ENCODE measurements around the gene RPL11.
"Not testable (repeated sequence)": the region's sequence is repeated elsewhere in the genome, so short reads cannot be mapped to it uniquely, and the experiment has no call there.

RPL11 gene

DNA sequence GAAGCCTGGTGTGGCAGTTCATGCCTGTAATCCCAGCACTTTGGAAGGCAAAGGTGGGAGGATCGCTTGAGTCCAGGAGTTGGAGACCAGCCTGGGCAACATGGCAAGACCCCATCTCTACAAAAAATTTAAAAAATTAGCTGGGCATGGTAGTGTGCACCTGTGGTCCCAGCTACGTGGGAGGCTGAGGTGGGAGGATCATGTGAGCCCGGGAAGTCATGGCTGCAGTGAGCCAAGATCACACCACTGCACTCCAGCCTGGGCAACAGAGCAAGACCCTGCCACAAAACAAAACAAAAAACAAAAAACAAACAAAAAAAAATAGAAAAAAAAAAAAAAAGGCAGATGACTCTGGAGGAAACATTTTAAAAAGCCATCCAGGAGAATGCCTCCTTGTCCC, 3.9 kb upstream of the RPL11 start:
- DNase-seq, result not testable (repeated sequence)

- not testable (repeated sequence) for DNase-seq
Measured at GRCh38 chr1:23688281-23688680, 3.3 kb upstream of the RPL11 start.

- no peak for DNase-seq
Measured at GRCh38 chr1:23692308-23692871, 784 bp downstream of the RPL11 start.

DNA sequence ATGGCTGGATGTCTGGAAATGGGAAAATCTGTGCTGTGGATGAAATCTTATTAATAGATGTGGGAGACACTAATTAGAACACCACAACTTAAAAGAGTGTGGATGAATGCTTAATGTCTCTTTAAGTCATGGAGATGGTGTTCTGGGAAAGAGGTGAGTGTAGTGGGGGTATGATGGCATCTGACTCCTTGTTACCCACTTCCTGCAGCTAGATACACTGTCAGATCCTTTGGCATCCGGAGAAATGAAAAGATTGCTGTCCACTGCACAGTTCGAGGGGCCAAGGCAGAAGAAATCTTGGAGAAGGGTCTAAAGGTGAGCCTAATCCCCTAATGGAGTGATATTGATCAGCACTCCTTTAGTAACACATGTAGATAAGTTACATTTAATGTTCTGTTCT, 2.0 kb downstream of the RPL11 start:
- DNase-seq, result no peak

GRCh38 chr1:23694371-23694770, 2.8 kb downstream of the RPL11 start:
- DNase-seq, result no peak

- no peak for DNase-seq
Measured at GRCh38 chr1:23695667-23696066, 4.1 kb downstream of the RPL11 start.

GRCh38 chr1:23696335-23696989, 4.9 kb downstream of the RPL11 start:
- DNase-seq, result no peak

GRCh38 chr1:23698466-23698865, 6.9 kb downstream of the RPL11 start:
- DNase-seq, result no peak

GRCh38 chr1:23699280-23700179, 7.9 kb downstream of the RPL11 start:
- DNase-seq, result no peak

DNA sequence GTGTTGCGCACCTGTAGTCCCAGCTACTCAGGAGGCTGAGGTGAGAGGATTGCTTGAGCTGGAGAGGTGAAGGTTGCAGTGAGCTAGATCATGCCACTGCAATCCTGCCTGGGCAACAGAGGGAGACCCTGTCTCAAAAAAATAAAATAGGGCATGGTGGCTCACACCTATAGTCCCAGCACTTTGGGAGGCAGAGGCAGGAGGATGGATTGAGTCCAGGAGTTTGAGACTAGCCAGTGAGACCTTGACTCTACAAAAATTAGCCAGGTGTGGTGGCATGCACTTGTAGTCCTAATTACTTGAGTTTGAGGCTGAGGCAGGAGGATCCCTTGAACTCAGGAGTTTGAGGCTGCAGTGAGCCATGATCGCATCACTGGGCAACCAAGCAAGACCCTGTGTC, 9.7 kb downstream of the RPL11 start:
- no peak for DNase-seq

- no peak for DNase-seq
Measured at GRCh38 chr1:23701996-23702395, 10.4 kb downstream of the RPL11 start.

GRCh38 chr1:23704834-23705495, 13.4 kb downstream of the RPL11 start:
- DNase-seq, result no peak

- DNase-seq, result no peak
Measured at GRCh38 chr1:23709229-23709628, 17.6 kb downstream of the RPL11 start.

DNA sequence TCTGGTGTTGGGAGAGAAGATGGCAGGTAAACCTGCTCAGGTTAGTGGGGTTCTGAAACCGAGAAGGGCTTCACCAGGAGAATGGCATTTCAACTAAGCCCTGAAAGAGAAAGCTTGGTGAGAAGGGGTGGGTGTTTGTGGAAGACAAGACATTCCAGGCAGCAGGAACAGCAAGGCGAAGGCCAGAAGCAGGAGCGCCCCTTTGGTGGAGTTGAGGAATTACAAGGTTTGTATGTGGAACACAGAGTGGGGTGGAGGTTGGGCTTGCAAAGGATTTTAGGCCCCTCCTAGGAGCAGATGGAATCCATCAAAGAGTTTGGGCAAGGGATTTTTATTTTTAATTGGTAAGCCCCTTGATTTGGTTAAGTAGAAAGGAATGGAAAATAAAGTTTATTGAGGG, 26.9 kb downstream of the RPL11 start:
- DNase-seq, result peak; percentile 13

DNA sequence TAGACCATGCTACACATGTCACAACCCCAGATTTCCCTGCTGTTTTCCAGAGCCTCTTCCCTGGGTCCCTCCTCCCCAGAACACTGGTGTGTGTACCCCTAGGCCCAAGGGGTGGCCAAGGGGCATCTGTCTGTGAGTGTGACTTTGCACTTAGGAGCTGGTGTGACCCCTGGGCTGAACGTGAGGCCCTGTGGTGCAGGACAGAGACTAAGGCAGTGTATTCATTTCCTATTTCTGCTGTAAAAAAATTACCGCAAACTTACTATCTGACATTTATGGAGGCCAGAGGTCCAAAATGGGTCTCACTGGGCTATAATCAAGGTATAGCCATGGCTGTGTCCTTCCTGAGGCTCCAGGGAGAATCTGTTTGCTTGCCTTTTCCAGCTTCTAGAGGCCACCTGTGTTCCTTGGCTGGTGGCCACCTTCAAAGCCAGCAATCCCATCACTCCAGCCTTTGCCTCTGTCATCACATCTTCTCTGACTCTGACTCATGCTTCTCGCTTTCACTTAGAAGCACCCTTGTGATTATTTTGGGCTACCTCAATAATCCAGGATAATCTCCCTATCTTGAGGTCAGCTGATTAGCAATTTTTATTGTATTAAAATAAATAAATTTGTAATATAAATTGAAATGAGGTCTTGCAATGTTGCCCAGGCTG, 27.7 kb downstream of the RPL11 start:
- no peak for DNase-seq

DNA sequence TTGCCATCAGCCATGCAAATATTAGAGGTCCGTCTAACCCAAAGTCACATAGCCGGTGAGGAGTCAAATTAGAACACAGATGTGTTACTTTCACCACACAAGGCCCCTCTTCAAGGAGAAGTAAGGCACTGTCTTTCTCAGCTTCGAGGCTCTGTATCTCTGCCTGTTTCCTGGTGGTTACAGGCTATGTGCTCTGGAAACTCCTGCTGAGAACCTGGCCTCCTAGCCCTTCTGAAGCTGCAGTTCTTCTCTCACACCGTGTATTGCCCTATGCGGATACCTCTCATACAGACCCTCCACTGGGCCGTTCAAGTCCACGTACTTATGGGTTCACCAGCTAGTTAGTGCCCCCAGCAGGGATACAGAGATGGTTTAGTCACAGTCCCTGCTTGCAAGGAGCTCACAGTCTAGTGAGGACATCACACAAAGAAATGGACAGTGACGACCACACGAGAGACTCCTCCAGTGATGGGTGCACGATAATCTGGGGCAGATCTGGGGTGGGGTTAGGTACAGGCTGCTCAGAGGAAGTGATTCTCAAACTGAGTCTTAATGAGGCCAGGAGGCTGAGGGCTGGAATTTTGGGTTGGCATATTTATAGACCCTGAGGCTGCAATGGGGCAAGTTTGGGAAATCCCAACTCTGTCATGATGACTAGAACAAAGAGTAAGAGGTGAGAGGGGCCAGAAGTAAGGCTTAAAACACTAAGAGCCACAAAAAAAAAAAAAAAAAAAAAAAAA, 28.8 kb downstream of the RPL11 start:
- DNase-seq, result no peak

GRCh38 chr1:23722652-23723051, 31.0 kb downstream of the RPL11 start:
- DNase-seq, result no peak

DNA sequence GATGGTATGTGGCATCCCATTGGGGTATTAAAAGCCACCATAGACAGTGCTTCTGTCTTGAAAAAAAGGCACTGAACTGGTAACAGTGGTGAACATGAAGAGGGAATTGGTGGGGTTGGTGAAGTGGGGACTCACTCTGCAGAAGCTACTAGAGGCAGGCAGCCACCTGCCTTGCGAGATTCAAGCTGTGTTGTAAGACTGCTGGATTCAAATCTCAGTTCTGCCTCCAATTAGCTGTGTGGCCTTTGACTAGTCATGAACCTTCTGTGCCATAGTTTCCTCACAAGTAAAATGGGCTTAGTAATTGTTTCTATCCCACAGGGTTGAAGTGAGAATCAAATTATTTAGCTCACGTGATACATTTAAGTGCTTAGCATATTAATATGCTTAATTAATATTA, 35.1 kb downstream of the RPL11 start:
- no peak for DNase-seq

GRCh38 chr1:23727362-23727811, 35.8 kb downstream of the RPL11 start:
- DNase-seq, result no peak

GRCh38 chr1:23732363-23733224, 41.0 kb downstream of the RPL11 start:
- DNase-seq, result no peak

GRCh38 chr1:23733281-23733680, 41.7 kb downstream of the RPL11 start:
- not testable (repeated sequence) for DNase-seq
